Muscle layer of duodenum (tissue), 2 donors: ENCODE results near the gene TNFSF18.

Experiments
- H3K27ac ChIP-seq: one replicate; pipeline ENCODE4 v1.7.0; 2013; ENCODE audit warnings: mild to moderate bottlenecking, low read length
- H3K27me3 ChIP-seq: one replicate; pipeline ENCODE4 v1.7.0; 2013; ENCODE audit warnings: low read depth, mild to moderate bottlenecking, control low read depth, low read length
- H3K36me3 ChIP-seq, 2 donors: one replicate each; pipeline ENCODE4 v1.7.0; 2013; ENCODE audit warnings: low read length in 2 of 2, control low read depth in 1 of 2, mild to moderate bottlenecking in 1 of 2; ENCODE audit not compliant: insufficient read depth in 2 of 2, control insufficient read depth in 1 of 2
- H3K4me1 ChIP-seq, 2 donors: one replicate each; pipeline ENCODE4 v1.7.0; 2013; ENCODE audit warnings: low read length in 2 of 2, mild to moderate bottlenecking in 2 of 2, control low read depth in 1 of 2, moderate library complexity in 1 of 2; ENCODE audit not compliant: insufficient read depth in 2 of 2, control insufficient read depth in 1 of 2
- H3K4me3 ChIP-seq, 2 donors: one replicate each; pipeline ENCODE4 v1.7.0; 2013; ENCODE audit warnings: low read length in 2 of 2, low read depth in 1 of 2, mild to moderate bottlenecking in 1 of 2
- H3K9me3 ChIP-seq, 2 donors: one replicate each; pipeline ENCODE4 v1.7.0; 2013; ENCODE audit warnings: low read length in 2 of 2, control low read depth in 1 of 2, mild to moderate bottlenecking in 1 of 2; ENCODE audit not compliant: control insufficient read depth in 1 of 2
- donor health status: healthy.

The TNFSF18 gene

GRCh38 chr1:173038875-173039554, 11.7 kb downstream of the TNFSF18 start:
- H3K27me3 ChIP-seq, result no peaks in the 10 kb centered on the region
- no peaks in the 10 kb centered on the region for H3K36me3 ChIP-seq

GRCh38 chr1:173024543-173024942, 26.2 kb downstream of the TNFSF18 start:
- Histone ChIP-seq H3K4me3 (no peak overlapping the region), H3K27me3 (no peaks in the 10 kb centered on the region), H3K4me1 (no peaks in the 10 kb centered on the region), H3K36me3 (no peaks in the 10 kb centered on the region), H3K27ac (no peak overlapping the region), H3K9me3 (no peaks in the 10 kb centered on the region)

More at GRCh38 chr1:173038875-173039554, 11.7 kb downstream of the TNFSF18 start:
- Histone ChIP-seq H3K4me3 (no peak overlapping the region), H3K9me3 (no peaks in the 10 kb centered on the region), H3K27ac (no peak overlapping the region), H3K4me1 (no peaks in the 10 kb centered on the region)

- Histone ChIP-seq H3K27ac (no peak overlapping the region), H3K4me1 (no peaks in the 10 kb centered on the region), H3K27me3 (no peaks in the 10 kb centered on the region), H3K9me3 (no peaks in the 10 kb centered on the region), H3K4me3 (no peak overlapping the region), H3K36me3 (no peaks in the 10 kb centered on the region)
These were observed 27.4 kb downstream of the TNFSF18 start for GRCh38 chr1:173023343-173023742.

- Histone ChIP-seq H3K4me3 (no peak overlapping the region), H3K4me1 (no peaks in the 10 kb centered on the region), H3K27me3 (no peaks in the 10 kb centered on the region), H3K9me3 (no peaks in the 10 kb centered on the region), H3K36me3 (no peaks in the 10 kb centered on the region), H3K27ac (no peak overlapping the region)
These were observed 30.5 kb downstream of the TNFSF18 start for GRCh38 chr1:173020138-173020750.

- H3K9me3 ChIP-seq, result no peaks in the 10 kb centered on the region
- no peak overlapping the region for H3K4me3 ChIP-seq
- H3K4me1 ChIP-seq, result no peaks in the 10 kb centered on the region
These were observed 32.9 kb downstream of the TNFSF18 start for GRCh38 chr1:173017792-173018191.

GRCh38 chr1:173016419-173016818, 34.3 kb downstream of the TNFSF18 start:
- H3K27ac ChIP-seq, result no peak overlapping the region
- no peak overlapping the region for H3K4me3 ChIP-seq
- H3K9me3 ChIP-seq, result no peaks in the 10 kb centered on the region
- H3K36me3 ChIP-seq, result no peaks in the 10 kb centered on the region
- H3K4me1 ChIP-seq, result no peaks in the 10 kb centered on the region
- no peaks in the 10 kb centered on the region for H3K27me3 ChIP-seq

More at GRCh38 chr1:173017792-173018191, 32.9 kb downstream of the TNFSF18 start:
- Histone ChIP-seq H3K27ac (no peak overlapping the region), H3K36me3 (no peaks in the 10 kb centered on the region), H3K27me3 (no peaks in the 10 kb centered on the region)

- no peaks in the 10 kb centered on the region for H3K9me3 ChIP-seq
These were observed 35.1 kb downstream of the TNFSF18 start for GRCh38 chr1:173015629-173016028.

GRCh38 chr1:173014160-173014559, 36.6 kb downstream of the TNFSF18 start:
- Histone ChIP-seq H3K27ac (no peak overlapping the region), H3K4me1 (no peaks in the 10 kb centered on the region), H3K27me3 (no peaks in the 10 kb centered on the region), H3K9me3 (no peaks in the 10 kb centered on the region), H3K36me3 (no peaks in the 10 kb centered on the region), H3K4me3 (no peak overlapping the region)

More at GRCh38 chr1:173015629-173016028, 35.1 kb downstream of the TNFSF18 start:
- H3K36me3 ChIP-seq, result no peaks in the 10 kb centered on the region
- no peak overlapping the region for H3K4me3 ChIP-seq
- no peaks in the 10 kb centered on the region for H3K27me3 ChIP-seq
- no peak overlapping the region for H3K27ac ChIP-seq
- H3K4me1 ChIP-seq, result no peaks in the 10 kb centered on the region

GRCh38 chr1:173012126-173012525, 38.6 kb downstream of the TNFSF18 start:
- Histone ChIP-seq H3K27ac (no peak overlapping the region), H3K27me3 (no peaks in the 10 kb centered on the region), H3K4me3 (no peak overlapping the region), H3K4me1 (no peaks in the 10 kb centered on the region), H3K9me3 (no peaks in the 10 kb centered on the region), H3K36me3 (no peaks in the 10 kb centered on the region)

- H3K4me1 ChIP-seq, result no peaks in the 10 kb centered on the region
- H3K4me3 ChIP-seq, result no peak overlapping the region
- H3K9me3 ChIP-seq, result no peaks in the 10 kb centered on the region
- H3K27ac ChIP-seq, result no peak overlapping the region
- H3K27me3 ChIP-seq, result no peaks in the 10 kb centered on the region
- H3K36me3 ChIP-seq, result no peaks in the 10 kb centered on the region
These were observed 41.1 kb downstream of the TNFSF18 start for GRCh38 chr1:173009597-173009996.

- Histone ChIP-seq H3K4me3 (no peak overlapping the region), H3K27me3 (no peaks in the 10 kb centered on the region), H3K27ac (no peak overlapping the region)
These were observed 45.4 kb downstream of the TNFSF18 start for GRCh38 chr1:173005196-173005864.

More at GRCh38 chr1:173005196-173005864, 45.4 kb downstream of the TNFSF18 start:
- Histone ChIP-seq H3K9me3 (peaks cover 0 to 5% of the 10 kb centered on the region in 2 donors), H3K4me1 (no peaks in the 10 kb centered on the region), H3K36me3 (no peaks in the 10 kb centered on the region)
